GM04503 (cell line): Measurements from ENCODE around the gene NAA40.
"Not testable (repeated sequence)": the region's sequence is repeated elsewhere in the genome, so short reads cannot be mapped to it uniquely, and the experiment has no call there.

Source experiments
- DNase-seq: peaks from one replicate; pipeline ENCODE4 v3.0.0-alpha.2; 2012; ENCODE audit warnings: low read depth

Gene NAA40

GRCh38 chr11:63939397-63939891 is 642 bp downstream of the NAA40 start:
- DNase-seq: no peak

- DNase-seq: no peak
Measured at GRCh38 chr11:63940786-63941185, 2.0 kb downstream of the NAA40 start.

DNA sequence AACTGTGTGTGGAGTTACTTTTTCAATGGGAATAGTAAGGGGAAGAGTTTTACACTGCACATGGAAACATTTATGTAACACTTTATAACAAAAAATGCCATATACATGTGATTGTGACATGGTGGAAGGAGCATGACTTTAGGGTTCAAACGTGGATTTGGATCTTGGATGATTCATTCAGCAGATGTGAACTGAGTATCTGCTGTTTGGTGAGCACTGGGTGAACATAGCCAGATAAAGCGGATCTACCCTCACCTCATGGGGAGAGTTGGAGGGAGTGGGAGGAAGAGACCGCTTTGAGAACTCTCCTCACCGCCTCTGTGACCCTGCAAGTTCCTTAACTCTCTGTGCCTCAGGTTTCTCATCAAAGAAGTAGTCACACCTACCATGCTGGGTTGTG is 3.1 kb downstream of the NAA40 start:
- no peak for DNase-seq

GRCh38 chr11:63942803-63943202 is 4.0 kb downstream of the NAA40 start:
- DNase-seq: no peak

DNA sequence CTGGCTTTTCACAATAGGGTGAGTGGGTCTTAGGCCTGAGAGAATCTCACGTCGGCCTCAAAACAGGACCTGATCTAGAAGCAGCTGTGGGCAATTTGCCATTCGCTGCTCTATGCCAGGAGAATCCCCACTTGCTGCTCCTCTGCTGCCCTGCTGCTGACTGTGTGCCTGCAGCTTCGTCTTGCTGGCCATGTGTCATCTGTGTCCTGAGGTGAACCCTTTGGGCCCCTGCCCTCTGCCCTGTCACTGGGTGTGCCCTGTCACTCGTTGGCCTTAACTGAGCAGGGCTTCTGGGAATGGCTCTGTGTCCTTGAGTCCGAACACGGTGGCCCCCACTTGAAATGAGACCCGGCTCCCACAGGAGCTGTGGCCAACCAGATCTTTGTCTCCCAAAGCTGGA is 6.2 kb downstream of the NAA40 start:
- DNase-seq: no peak

- DNase-seq: no peak
Measured at GRCh38 chr11:63945477-63946163, 6.8 kb downstream of the NAA40 start.

GRCh38 chr11:63951779-63952536 is 13.2 kb downstream of the NAA40 start:
- no peak for DNase-seq

DNA sequence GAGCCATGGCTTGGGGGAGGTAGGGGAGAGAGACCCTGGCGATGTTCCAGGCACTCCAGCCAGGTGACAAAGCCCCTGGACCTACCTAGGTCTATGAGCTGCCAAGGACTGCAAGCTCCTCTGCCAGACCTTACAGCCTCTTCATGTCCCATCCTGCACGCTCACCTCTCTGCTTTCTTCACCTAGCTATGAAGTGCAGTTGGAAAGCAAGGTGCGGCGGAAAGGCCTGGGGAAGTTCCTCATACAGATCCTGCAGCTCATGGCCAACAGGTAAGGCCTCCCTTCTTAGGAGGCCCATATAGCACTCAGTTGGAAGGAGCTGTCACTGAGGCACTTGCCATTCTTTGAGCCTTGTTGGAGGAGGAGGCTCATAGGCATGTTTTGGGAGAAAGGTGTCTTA is 13.8 kb downstream of the NAA40 start:
- no peak for DNase-seq

DNA sequence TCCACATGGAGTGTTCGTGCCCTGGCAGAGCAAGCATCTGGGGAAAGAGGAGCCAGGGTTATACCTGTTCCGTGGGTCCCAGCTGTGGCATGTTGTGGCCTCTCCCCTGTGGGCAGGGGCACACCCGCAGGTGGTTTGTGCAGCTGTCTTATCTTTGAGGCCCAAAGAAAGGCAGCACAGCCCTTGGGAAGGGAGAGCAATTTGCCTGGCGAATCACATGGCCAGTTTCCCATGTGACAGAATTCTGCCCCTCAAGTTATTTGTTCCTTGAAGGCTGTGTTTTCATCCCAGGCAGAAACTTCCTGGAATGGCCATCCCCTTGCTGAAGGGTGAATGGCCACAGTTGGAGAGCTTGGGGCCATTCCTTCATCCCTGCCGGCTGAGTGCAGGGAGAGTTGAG is 19.2 kb downstream of the NAA40 start:
- no peak for DNase-seq

GRCh38 chr11:63961608-63962412 is 23.0 kb downstream of the NAA40 start:
- no peak for DNase-seq

- not testable (repeated sequence) for DNase-seq
Measured at GRCh38 chr11:63963895-63964294, 25.1 kb downstream of the NAA40 start.

DNA sequence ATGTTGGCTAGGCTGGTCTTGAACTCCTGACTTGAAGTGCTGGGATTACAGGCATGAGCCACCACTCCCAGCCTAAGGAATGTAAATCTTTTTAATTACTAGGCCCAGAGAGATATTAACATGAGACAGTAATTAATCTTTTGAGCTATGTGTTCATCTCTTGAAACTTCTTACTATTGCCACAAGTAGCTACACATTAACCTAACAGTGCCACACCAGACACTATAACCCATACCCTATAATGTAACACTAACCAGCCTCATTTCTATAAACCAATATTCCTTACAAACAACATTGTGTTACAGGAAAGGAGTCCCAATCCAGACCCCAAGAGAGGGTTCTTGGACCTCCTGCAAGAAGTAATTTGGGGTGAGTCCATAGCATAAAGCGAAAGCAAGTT is 27.6 kb downstream of the NAA40 start:
- no peak for DNase-seq

GRCh38 chr11:63969461-63969860 is 30.7 kb downstream of the NAA40 start:
- no peak for DNase-seq

- DNase-seq: no peak
Measured at GRCh38 chr11:63970902-63971301, 32.1 kb downstream of the NAA40 start.

DNA sequence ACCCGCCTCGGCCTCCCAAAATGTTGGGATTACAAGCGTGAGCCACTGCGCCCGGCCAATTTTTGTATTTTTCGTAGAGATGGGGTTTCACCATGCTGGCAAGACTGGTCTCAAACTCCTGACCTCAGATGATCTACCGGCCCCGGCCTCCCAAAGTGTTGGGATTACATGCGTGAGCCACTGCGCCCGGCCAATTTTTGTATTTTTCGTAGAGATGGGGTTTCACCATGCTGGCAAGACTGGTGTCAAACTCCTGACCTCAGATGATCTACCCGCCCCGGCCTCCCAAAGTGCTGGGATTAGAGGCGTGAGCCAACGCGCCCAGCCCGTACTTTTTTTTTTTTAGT is 35.1 kb downstream of the NAA40 start:
- DNase-seq: not testable (repeated sequence)

- DNase-seq: peak; percentile 100
Measured at GRCh38 chr11:63974259-63975143, 35.7 kb downstream of the NAA40 start, which contains the start of gene COX8A. Gene COX8A (plus strand): TSS chr11:63974620. CDS start chr11:63974681, 61 bp downstream.

DNA sequence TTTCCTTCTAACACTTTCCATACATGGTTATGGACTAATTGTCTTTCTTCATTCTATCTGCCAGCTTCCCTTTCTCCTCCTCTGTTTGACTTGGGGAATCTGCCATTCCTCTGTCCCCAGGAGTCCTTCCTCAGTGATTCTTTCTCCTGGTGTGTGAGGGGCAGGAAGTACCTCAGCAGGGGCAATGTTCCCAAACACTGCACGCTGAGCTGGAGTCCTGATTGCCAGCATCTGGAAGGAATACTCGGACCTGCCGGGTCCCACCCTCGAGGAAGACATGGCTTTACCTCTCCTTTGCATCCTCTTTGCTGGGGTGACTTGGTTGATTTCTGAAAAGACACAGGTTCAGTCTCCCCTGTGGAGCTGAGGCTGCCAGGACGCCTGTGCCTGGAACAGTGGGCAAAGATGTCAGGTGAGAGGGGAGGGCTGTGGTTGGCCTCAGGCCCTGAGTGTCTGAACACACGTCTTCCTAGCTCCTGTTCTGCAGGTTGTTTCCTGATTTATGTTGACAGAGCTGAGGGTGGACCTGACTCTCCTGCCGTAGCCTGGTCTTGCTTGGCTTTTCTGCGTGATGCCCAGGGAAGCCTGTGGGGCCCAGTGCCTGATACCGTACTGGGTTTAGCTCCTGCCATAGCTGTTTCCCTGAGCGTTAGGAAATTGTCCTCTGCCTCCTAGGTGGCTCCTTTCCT is 39.9 kb downstream of the NAA40 start:
- DNase-seq: no peak

- no peak for DNase-seq
Measured at GRCh38 chr11:63979426-63979825, 40.6 kb downstream of the NAA40 start.

DNA sequence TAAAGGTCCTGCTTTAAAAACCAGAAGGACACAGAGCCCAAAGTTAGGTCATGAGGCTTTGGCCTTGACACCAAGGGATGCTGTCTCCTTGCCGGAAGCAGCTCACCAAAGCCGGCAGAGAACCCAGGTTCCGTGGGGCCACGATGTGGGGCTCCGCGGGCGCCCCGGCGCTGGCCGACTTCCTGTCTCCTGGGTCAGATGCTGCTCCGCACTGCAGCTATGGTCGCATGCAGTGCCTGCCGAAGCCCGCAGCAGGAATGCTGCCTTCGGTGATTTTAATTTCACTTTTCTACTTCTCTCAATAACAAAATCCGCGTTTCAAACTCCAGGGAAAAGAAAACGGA is 47.0 kb downstream of the NAA40 start:
- no peak for DNase-seq

DNA sequence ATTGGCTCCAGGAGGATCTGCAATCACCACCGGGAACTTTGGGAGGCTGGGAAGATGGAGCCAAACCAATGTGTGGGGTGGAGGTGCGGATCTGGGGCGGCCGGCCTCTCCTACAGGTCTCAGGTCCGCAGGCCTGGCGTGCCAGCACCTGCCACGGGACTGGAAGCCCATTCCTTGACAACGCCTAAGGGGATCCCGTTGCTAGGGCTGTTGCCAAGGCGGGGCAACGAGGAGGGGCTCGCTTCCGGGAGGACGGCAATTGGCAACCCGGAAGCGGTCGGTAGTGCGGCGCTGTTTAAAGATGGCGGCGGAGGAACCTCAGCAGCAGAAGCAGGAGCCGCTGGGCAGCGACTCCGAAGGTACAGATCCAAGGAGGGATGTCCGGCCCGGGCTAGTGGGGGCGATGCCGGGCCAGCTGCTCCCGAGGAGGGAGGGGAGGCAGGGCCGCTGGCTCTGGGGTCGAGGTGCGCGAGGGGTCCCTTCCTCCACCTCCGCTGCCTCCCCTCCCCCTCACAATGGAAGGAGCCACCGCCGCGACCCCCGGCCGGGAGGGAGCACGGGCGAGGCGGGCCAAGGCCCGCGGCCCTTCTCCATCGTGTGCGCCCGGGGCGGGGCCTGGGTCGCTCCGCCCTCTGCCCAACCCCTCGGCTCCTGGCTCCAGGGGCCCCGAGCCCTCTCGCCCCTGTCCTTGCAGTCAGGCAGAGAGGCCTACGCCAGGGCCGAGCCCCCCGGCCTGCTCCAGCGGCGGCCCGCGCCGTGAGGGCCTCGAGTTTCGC is 47.5 kb downstream of the NAA40 start, which contains the start of gene OTUB1:
OTUB1 (plus strand) TSS at position 283 of the 776 bp plus-strand sequence; CDS start at position 302, 19 bp downstream.
- DNase-seq: peak; percentile 53
